ENCODE results near the gene DIAPH2. TPM values are rescaled to one million over a fixed set of nuclear protein-coding genes. Genes with fewer than 3 reads are reported as not detected.

DIAPH2 gene
- total and polyA plus RNA-seq, 2 donors (not counting 1 experiment from before 2014, with no cell fraction given), result 4.2 to 32.4 TPM

- no peak for ATAC-seq (ENCODE audit: low read depth)
- no peaks in the 10 kb centered on the region for H4K20me1 ChIP-seq (ENCODE audit: control insufficient read depth, insufficient read depth, low read length, poor library complexity, severe bottlenecking)
Measured at GRCh38 chrX:96696462-96696861, 11.8 kb downstream of the DIAPH2 start.

GRCh38 chrX:96700625-96701024 lies 16.0 kb downstream of the DIAPH2 start:
- Histone ChIP-seq H3K4me1 (ENCODE audit: control insufficient read depth in 2 of 2, insufficient read depth in 2 of 2, low read length in 2 of 2) (no peaks in the 10 kb centered on the region), H3K4me2 (replicated peaks; ENCODE audit: low read depth, low read length, poor library complexity, severe bottlenecking) (no peak overlapping the region), H3K9ac (ENCODE audit: low read length) (no peak overlapping the region), H4K20me1 (ENCODE audit: control insufficient read depth, insufficient read depth, low read length, poor library complexity, severe bottlenecking) (no peaks in the 10 kb centered on the region), H3K27ac (ENCODE audit: low read length in 2 of 2) (no peak overlapping the region), H2AFZ (ENCODE audit: insufficient read depth, low read depth, low read length, poor library complexity, severe bottlenecking) (no peak overlapping the region), H3K27me3 (replicated peaks in 1 of 4; ENCODE audit: control extremely low read depth in 1 of 4, control insufficient read depth in 3 of 4, insufficient read depth in 4 of 4, low read length in 3 of 4) (no peaks in the 10 kb centered on the region), H3K79me2 (ENCODE audit: control insufficient read depth, insufficient read depth, low read length) (peaks cover 4% of the 10 kb centered on the region), H3K4me3 (ENCODE audit: control extremely low read depth in 1 of 5, extremely low read depth in 1 of 5, insufficient read depth in 1 of 5, low read depth in 2 of 5, low read length in 4 of 5) (no peak overlapping the region), H3K9me3 (ENCODE audit: control extremely low read depth in 1 of 3, control insufficient read depth in 2 of 3, insufficient read depth in 1 of 3, low read length in 2 of 3) (no peaks in the 10 kb centered on the region), H3K36me3 (replicated peaks in 1 of 2; ENCODE audit: control extremely low read depth in 1 of 2, control insufficient read depth in 1 of 2, extremely low read depth in 1 of 2, insufficient read depth in 2 of 2, low read length in 1 of 2) (no peaks in the 10 kb centered on the region)
- Mint-ChIP-seq H3K9me3 (ENCODE audit: insufficient read depth) (no peaks in the 10 kb centered on the region), H3K27me3 (no peaks in the 10 kb centered on the region), H3K27ac (no peak overlapping the region), H3K4me1 (peaks cover 10% of the 10 kb centered on the region), H3K4me3 (no peak overlapping the region)
- CTCF ChIA-PET, result no interaction called here
- DNase-seq, result no peak
- ATAC-seq (ENCODE audit: low read depth), result no peak
- no CpG with 5 or more reads among the region's 1 CpG for WGBS (ENCODE audit: insufficient coverage)
- POLR2A ChIA-PET, result no interaction called here
- intact Hi-C loops (cut with micrococcal nuclease), result no loop called here
- TF ChIP-seq CTCF (IDR thresholded peaks at IDR 0.05) (no peak), EZH2 (IDR thresholded peaks at IDR 0.05; ENCODE audit: borderline replicate concordance, insufficient read depth, low read depth, low read length, poor library complexity, severe bottlenecking) (no peak)

More at GRCh38 chrX:96696462-96696861, 11.8 kb downstream of the DIAPH2 start:
- CTCF ChIA-PET, result no interaction called here
- Histone ChIP-seq H3K4me1 (ENCODE audit: control insufficient read depth in 2 of 2, insufficient read depth in 2 of 2, low read length in 2 of 2) (no peaks in the 10 kb centered on the region), H3K4me3 (ENCODE audit: control extremely low read depth in 1 of 5, extremely low read depth in 1 of 5, insufficient read depth in 1 of 5, low read depth in 2 of 5, low read length in 4 of 5) (no peak overlapping the region), H3K36me3 (replicated peaks in 1 of 2; ENCODE audit: control extremely low read depth in 1 of 2, control insufficient read depth in 1 of 2, extremely low read depth in 1 of 2, insufficient read depth in 2 of 2, low read length in 1 of 2) (no peaks in the 10 kb centered on the region), H3K79me2 (ENCODE audit: control insufficient read depth, insufficient read depth, low read length) (no peaks in the 10 kb centered on the region), H2AFZ (ENCODE audit: insufficient read depth, low read depth, low read length, poor library complexity, severe bottlenecking) (no peak overlapping the region), H3K4me2 (replicated peaks; ENCODE audit: low read depth, low read length, poor library complexity, severe bottlenecking) (no peak overlapping the region), H3K27ac (ENCODE audit: low read length in 2 of 2) (no peak overlapping the region), H3K9me3 (ENCODE audit: control extremely low read depth in 1 of 3, control insufficient read depth in 2 of 3, insufficient read depth in 1 of 3, low read length in 2 of 3) (no peaks in the 10 kb centered on the region), H3K9ac (ENCODE audit: low read length) (no peak overlapping the region), H3K27me3 (replicated peaks in 1 of 4; ENCODE audit: control extremely low read depth in 1 of 4, control insufficient read depth in 3 of 4, insufficient read depth in 4 of 4, low read length in 3 of 4) (no peaks in the 10 kb centered on the region)
- Mint-ChIP-seq H3K27me3 (no peaks in the 10 kb centered on the region), H3K9me3 (ENCODE audit: insufficient read depth) (no peaks in the 10 kb centered on the region), H3K27ac (no peak overlapping the region), H3K4me1 (peaks cover 7% of the 10 kb centered on the region), H3K4me3 (no peak overlapping the region)
- DNase-seq, result no peak
- WGBS (ENCODE audit: insufficient coverage), result no CpG with 5 or more reads among the region's 4 CpGs
- intact Hi-C loops (cut with micrococcal nuclease), result no loop called here
- POLR2A ChIA-PET, result no interaction called here
- TF ChIP-seq EZH2 (IDR thresholded peaks at IDR 0.05; ENCODE audit: borderline replicate concordance, insufficient read depth, low read depth, low read length, poor library complexity, severe bottlenecking) (no peak), CTCF (IDR thresholded peaks at IDR 0.05) (no peak)

All from B cell (primary cell).